ENCODE results near the gene FHIT.

The FHIT gene

DNA sequence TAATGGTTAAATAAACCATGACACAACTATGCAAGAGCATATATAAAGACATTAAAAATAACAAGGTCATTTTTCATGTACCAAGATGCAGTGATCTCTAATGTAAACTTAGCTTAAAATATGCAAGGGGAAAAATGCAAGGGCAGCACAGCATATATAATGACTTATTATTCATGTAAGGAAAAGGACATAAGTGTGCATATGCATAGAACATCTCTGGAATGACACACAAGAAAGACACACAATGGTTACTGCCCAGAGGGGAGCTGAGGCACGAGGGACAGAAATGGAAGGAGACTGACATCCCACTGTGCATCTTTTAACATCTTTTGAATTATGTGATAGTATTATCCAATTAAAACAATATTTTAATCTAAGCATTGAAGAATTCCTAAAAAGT, 79.0 kb downstream of the FHIT start:
- Mint-ChIP-seq H3K27me3 (ENCODE audit: low read depth) (no peaks in the 10 kb centered on the region), H3K27ac (no peak overlapping the region), H3K4me3 (no peak overlapping the region), H3K4me1 (no peaks in the 10 kb centered on the region), H3K9me3 (no peaks in the 10 kb centered on the region), H3K36me3 (ENCODE audit: low read depth) (no peaks in the 10 kb centered on the region)
- TF ChIP-seq CTCF (IDR thresholded peaks at IDR 0.05; ENCODE audit: unreplicated experiment in 3 of 3), result no peak

DNA sequence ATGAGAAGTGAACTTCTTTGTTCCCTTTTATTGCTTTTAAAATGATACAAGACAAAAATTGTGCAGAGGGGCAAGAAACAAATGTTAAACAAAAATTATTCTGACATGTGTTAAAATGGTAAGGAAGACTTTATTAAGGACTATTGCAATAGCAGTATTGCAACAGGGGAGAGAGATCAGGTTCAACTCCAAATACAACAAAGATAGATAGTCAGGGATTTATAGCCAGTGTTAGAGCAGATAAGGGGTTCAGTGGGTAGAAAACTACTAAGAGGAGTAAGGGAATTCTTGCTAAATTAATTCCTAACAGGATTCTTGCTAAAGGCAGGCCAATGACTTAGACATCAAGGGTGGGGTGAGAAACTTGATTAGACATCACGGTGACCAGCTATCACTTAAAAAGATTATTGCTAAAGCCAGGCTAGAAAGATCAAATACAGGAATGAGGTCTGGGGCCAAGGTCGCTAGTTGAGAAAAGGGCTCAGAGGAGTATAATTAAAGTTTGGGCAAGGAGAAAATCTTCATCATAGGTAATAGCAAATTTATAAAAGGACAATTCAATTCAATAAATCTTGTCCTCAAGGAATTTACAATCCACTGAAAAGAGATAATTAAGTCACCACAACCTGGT, 81.5 kb downstream of the FHIT start:
- Mint-ChIP-seq H3K4me3 (no peak overlapping the region), H3K27me3 (ENCODE audit: low read depth) (no peaks in the 10 kb centered on the region), H3K9me3 (peaks cover 7% of the 10 kb centered on the region), H3K4me1 (no peaks in the 10 kb centered on the region), H3K36me3 (ENCODE audit: low read depth) (peaks cover 15% of the 10 kb centered on the region), H3K27ac (no peak overlapping the region)
- TF ChIP-seq CTCF (IDR thresholded peaks at IDR 0.05; ENCODE audit: unreplicated experiment in 3 of 3), result no peak

- peaks cover 9% of the 10 kb centered on the region for H3K9me3 Mint-ChIP-seq
- H3K4me1 Mint-ChIP-seq, result no peaks in the 10 kb centered on the region
- no peak overlapping the region for H3K4me3 Mint-ChIP-seq
- no peak overlapping the region for H3K27ac Mint-ChIP-seq
- peaks cover 16% of the 10 kb centered on the region for H3K36me3 Mint-ChIP-seq (ENCODE audit: low read depth)
- no peak for TF ChIP-seq CTCF (IDR thresholded peaks at IDR 0.05; ENCODE audit: unreplicated experiment in 3 of 3)
- no peaks in the 10 kb centered on the region for H3K27me3 Mint-ChIP-seq (ENCODE audit: low read depth)
Observed at GRCh38 chr3:61168286-61168685, 83.0 kb downstream of the FHIT start.

DNA sequence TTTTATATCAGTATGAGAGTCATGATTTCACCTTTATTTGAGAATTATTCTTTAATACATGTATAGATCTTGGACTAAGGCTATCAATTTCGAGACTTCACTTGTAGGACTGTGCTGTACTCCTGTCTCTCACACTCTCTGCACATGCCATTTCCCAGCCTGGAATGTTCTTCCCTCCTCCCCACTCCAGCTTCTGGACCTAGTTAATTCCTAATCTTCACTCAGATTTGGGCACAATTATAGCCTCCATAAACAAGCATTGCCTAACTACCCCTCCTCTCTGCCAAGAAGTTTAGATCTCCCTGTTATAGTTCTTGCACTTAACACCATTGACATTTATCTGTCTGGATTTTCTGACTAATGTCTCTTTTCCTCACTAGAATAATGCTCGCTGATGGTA, 88.3 kb downstream of the FHIT start:
- no peaks in the 10 kb centered on the region for H3K4me1 Mint-ChIP-seq
- H3K4me3 Mint-ChIP-seq, result no peak overlapping the region
- peaks cover 9% of the 10 kb centered on the region for H3K9me3 Mint-ChIP-seq
- H3K27ac Mint-ChIP-seq, result no peak overlapping the region
- no peaks in the 10 kb centered on the region for H3K27me3 Mint-ChIP-seq (ENCODE audit: low read depth)
- TF ChIP-seq CTCF (IDR thresholded peaks at IDR 0.05; ENCODE audit: unreplicated experiment in 3 of 3), result no peak
- H3K36me3 Mint-ChIP-seq (ENCODE audit: low read depth), result peaks cover 21% of the 10 kb centered on the region

GRCh38 chr3:61158667-61159066, 92.6 kb downstream of the FHIT start:
- H3K4me1 Mint-ChIP-seq, result peaks cover 20% of the 10 kb centered on the region
- H3K4me3 Mint-ChIP-seq, result no peak overlapping the region

More at GRCh38 chr3:61158667-61159066, 92.6 kb downstream of the FHIT start:
- Mint-ChIP-seq H3K27ac (no peak overlapping the region), H3K27me3 (ENCODE audit: low read depth) (no peaks in the 10 kb centered on the region), H3K9me3 (no peaks in the 10 kb centered on the region), H3K36me3 (ENCODE audit: low read depth) (peaks cover 5% of the 10 kb centered on the region)
- no peak for TF ChIP-seq CTCF (IDR thresholded peaks at IDR 0.05; ENCODE audit: unreplicated experiment in 3 of 3)

Measured in nephron (organoid).